HEK293 (cell line): Measurements from ENCODE around the gene LRRC15.
A peak's percentile ranks its signal among the peaks of the same experiment; 100 is the strongest.

Source experiments
- CTCF ChIA-PET: fragments of 350-600 bp; formaldehyde crosslinking; extraction: SDS; loops from one replicate; lab custom pipeline; 2021; ENCODE audit warnings: antibody characterized with exemption; lab: Yijun Ruan, JAX
- POLR2A ChIA-PET: fragments of 300-600 bp; formaldehyde crosslinking; extraction: SDS; loops from one replicate; lab custom pipeline; 2020; ENCODE audit warnings: antibody characterized with exemption, inconsistent platforms; lab: Yijun Ruan, JAX
- H3K27ac ChIP-seq: fragments of 200-500 bp; sonication (Bioruptor generic); 2 replicates; pipeline ENCODE4 v1.5.1; 2014; ENCODE audit warnings: low read depth, low read length, control low read depth, inconsistent platforms; ENCODE audit errors: extremely low read depth
- H3K36me3 ChIP-seq, 2 experiments: fragments of 200-500 bp in 1 of 2; sonication (Bioruptor generic) in 1 of 2; 1 replicate in 1 of 2; 2 replicates in 1 of 2; pipeline ENCODE4 v1.5.1; 2014 to 2017; ENCODE audit warnings: inconsistent platforms in 2 of 2, low read length in 2 of 2; ENCODE audit not compliant: control insufficient read depth in 2 of 2, insufficient read depth in 1 of 2
- H3K4me1 ChIP-seq: fragments of 200-500 bp; sonication (Bioruptor generic); 2 replicates; pipeline ENCODE4 v1.5.1; 2014; ENCODE audit warnings: mild to moderate bottlenecking, low read length, inconsistent platforms; ENCODE audit not compliant: control insufficient read depth, insufficient read depth
- H3K4me3 ChIP-seq: 2 replicates; pipeline ENCODE4 v1.5.1; 2011; ENCODE audit warnings: low read depth, mild to moderate bottlenecking, control low read depth, low read length, moderate library complexity
- H3K9me3 ChIP-seq: fragments of 200-500 bp; sonication (Bioruptor generic); 2 replicates; pipeline ENCODE4 v1.5.1; 2014; ENCODE audit warnings: low read depth, low read length, inconsistent platforms; ENCODE audit not compliant: control insufficient read depth, insufficient read depth
- GLIS1 ChIP-seq: fragments of 450-650 bp; formaldehyde crosslinking; IDR thresholded peaks from 2 replicates; pipeline ENCODE4 v1.5.1; 2016; ENCODE audit warnings: missing biosample characterization, missing genetic modification characterization
- GLIS2 ChIP-seq: fragments of 450-650 bp; formaldehyde crosslinking; IDR thresholded peaks from 2 replicates; pipeline ENCODE4 v1.5.1; 2016; ENCODE audit warnings: missing biosample characterization, missing genetic modification characterization
- KLF10 ChIP-seq: fragments of 450-650 bp; IDR thresholded peaks from 2 replicates; pipeline ENCODE4 v1.5.1; 2018; ENCODE audit warnings: missing biosample characterization, mild to moderate bottlenecking, missing genetic modification characterization
- MEIS1 ChIP-seq: sonication (generic); formaldehyde crosslinking; IDR thresholded peaks from 2 replicates; pipeline ENCODE4 v1.8.1; 2022; ENCODE audit warnings: missing genetic modification reagents, mild to moderate bottlenecking, borderline replicate concordance
- MYNN ChIP-seq: fragments of 450-650 bp; formaldehyde crosslinking; IDR thresholded peaks from 2 replicates; pipeline ENCODE4 v1.5.1; 2016; ENCODE audit warnings: missing biosample characterization, missing genetic modification characterization, borderline replicate concordance
- MZF1 ChIP-seq: fragments of 450-650 bp; formaldehyde crosslinking; IDR thresholded peaks from 2 replicates; pipeline ENCODE4 v1.5.1; 2017; ENCODE audit warnings: missing biosample characterization, missing genetic modification characterization, borderline replicate concordance
- PBX3 ChIP-seq: sonication (generic); formaldehyde crosslinking; IDR thresholded peaks from 2 replicates; pipeline ENCODE4 v1.8.1; 2022; ENCODE audit warnings: mild to moderate bottlenecking, moderate library complexity, missing genetic modification reagents
- SCRT1 ChIP-seq: fragments of 450-650 bp; formaldehyde crosslinking; IDR thresholded peaks from 2 replicates; pipeline ENCODE4 v1.5.1; 2016; ENCODE audit warnings: missing biosample characterization, missing genetic modification characterization, borderline replicate concordance
- SETDB1 ChIP-seq: IDR thresholded peaks from one replicate; pipeline ENCODE4 v1.6.1; 2017; ENCODE audit warnings: mild to moderate bottlenecking, low read length, moderate library complexity, mixed read lengths; ENCODE audit not compliant: insufficient read length
- ZBTB17 ChIP-seq: fragments of 450-650 bp; formaldehyde crosslinking; IDR thresholded peaks from 2 replicates; pipeline ENCODE4 v1.5.1; 2016; ENCODE audit warnings: missing biosample characterization, missing genetic modification characterization
- ZEB2 ChIP-seq: fragments of 450-650 bp; formaldehyde crosslinking; IDR thresholded peaks from 2 replicates; pipeline ENCODE4 v1.5.1; 2016; ENCODE audit warnings: missing biosample characterization, missing genetic modification characterization
- ZFHX2 ChIP-seq: fragments of 450-650 bp; formaldehyde crosslinking; conservative IDR thresholded peaks from 2 replicates; pipeline ENCODE4 v1.5.1; 2016; ENCODE audit warnings: missing biosample characterization, missing genetic modification characterization
- ZNF132 ChIP-seq: fragments of 450-650 bp; formaldehyde crosslinking; IDR thresholded peaks from 2 replicates; pipeline ENCODE4 v1.5.1; 2017; ENCODE audit warnings: missing biosample characterization, missing genetic modification characterization, borderline replicate concordance
- ZNF140 ChIP-seq: fragments of 450-650 bp; formaldehyde crosslinking; IDR thresholded peaks from 2 replicates; pipeline ENCODE4 v1.5.1; 2016; ENCODE audit warnings: missing biosample characterization, missing genetic modification characterization
- ZNF174 ChIP-seq: fragments of 450-650 bp; formaldehyde crosslinking; IDR thresholded peaks from 2 replicates; pipeline ENCODE4 v1.5.0; 2017; ENCODE audit warnings: missing biosample characterization, mild to moderate bottlenecking, missing genetic modification characterization
- ZNF2 ChIP-seq: fragments of 450-650 bp; formaldehyde crosslinking; IDR thresholded peaks from 2 replicates; pipeline ENCODE4 v1.5.1; 2016; ENCODE audit warnings: missing biosample characterization, missing genetic modification characterization
- ZNF223 ChIP-seq: fragments of 450-650 bp; formaldehyde crosslinking; IDR thresholded peaks from 2 replicates; pipeline ENCODE4 v1.5.1; 2016; ENCODE audit warnings: missing biosample characterization, missing genetic modification characterization
- ZNF248 ChIP-seq: fragments of 450-650 bp; formaldehyde crosslinking; IDR thresholded peaks from 2 replicates; pipeline ENCODE4 v1.5.1; 2017; ENCODE audit warnings: missing biosample characterization, missing genetic modification characterization
- ZNF274 ChIP-seq, 2 experiments: fragments of 200-500 bp in 1 of 2; fragments of 450-650 bp in 1 of 2; sonication (Bioruptor generic) in 1 of 2; formaldehyde crosslinking in 1 of 2; IDR thresholded peaks; 2 replicates each; pipeline versions ENCODE4 v1.5.1 to v1.6.1; 2014 to 2016; ENCODE audit warnings: borderline replicate concordance in 1 of 2, inconsistent platforms in 1 of 2, low read length in 1 of 2, missing biosample characterization in 1 of 2, missing genetic modification characterization in 1 of 2
- ZNF311 ChIP-seq: fragments of 450-650 bp; formaldehyde crosslinking; IDR thresholded peaks from 2 replicates; pipeline ENCODE4 v1.5.1; 2017; ENCODE audit warnings: missing biosample characterization, missing genetic modification characterization, borderline replicate concordance
- ZNF335 ChIP-seq: fragments of 450-650 bp; formaldehyde crosslinking; conservative IDR thresholded peaks from 2 replicates; pipeline ENCODE4 v1.5.1; 2016; ENCODE audit warnings: missing biosample characterization, missing genetic modification characterization
- ZNF350 ChIP-seq: fragments of 450-650 bp; formaldehyde crosslinking; IDR thresholded peaks from 2 replicates; pipeline ENCODE4 v1.5.0; 2017; ENCODE audit warnings: missing biosample characterization, mild to moderate bottlenecking, missing genetic modification characterization
- ZNF529 ChIP-seq: fragments of 450-650 bp; formaldehyde crosslinking; IDR thresholded peaks from 2 replicates; pipeline ENCODE4 v1.5.1; 2017; ENCODE audit warnings: missing genetic modification characterization, missing biosample characterization; ENCODE audit not compliant: insufficient replicate concordance
- ZNF544 ChIP-seq: fragments of 450-650 bp; formaldehyde crosslinking; IDR thresholded peaks from 2 replicates; pipeline ENCODE4 v1.5.0; 2017; ENCODE audit warnings: missing biosample characterization, missing genetic modification characterization
- ZNF555 ChIP-seq: fragments of 450-650 bp; formaldehyde crosslinking; conservative IDR thresholded peaks from 2 replicates; pipeline ENCODE4 v1.5.1; 2017; ENCODE audit warnings: missing biosample characterization, mild to moderate bottlenecking, missing genetic modification characterization, inconsistent platforms
- ZNF558 ChIP-seq: fragments of 450-650 bp; formaldehyde crosslinking; IDR thresholded peaks from 2 replicates; pipeline ENCODE4 v1.5.1; 2016; ENCODE audit warnings: missing biosample characterization, missing genetic modification characterization
- ZNF560 ChIP-seq: fragments of 450-650 bp; formaldehyde crosslinking; IDR thresholded peaks from 2 replicates; pipeline ENCODE4 v1.5.1; 2017; ENCODE audit warnings: missing biosample characterization, missing genetic modification characterization, borderline replicate concordance
- ZNF610 ChIP-seq: fragments of 450-650 bp; formaldehyde crosslinking; IDR thresholded peaks from 2 replicates; pipeline ENCODE4 v1.5.1; 2016; ENCODE audit warnings: missing biosample characterization, missing genetic modification characterization, borderline replicate concordance
- ZNF654 ChIP-seq: fragments of 450-650 bp; formaldehyde crosslinking; IDR thresholded peaks from 2 replicates; pipeline ENCODE4 v1.5.1; 2016; ENCODE audit warnings: low read depth, missing biosample characterization, missing genetic modification characterization
- ZNF707 ChIP-seq: fragments of 450-650 bp; formaldehyde crosslinking; IDR thresholded peaks from 2 replicates; pipeline ENCODE4 v1.5.1; 2016; ENCODE audit warnings: missing biosample characterization, missing genetic modification characterization
- ZNF776 ChIP-seq: fragments of 450-650 bp; formaldehyde crosslinking; IDR thresholded peaks from 2 replicates; pipeline ENCODE4 v1.5.0; 2017; ENCODE audit warnings: missing biosample characterization, missing genetic modification characterization, borderline replicate concordance
- ZXDB ChIP-seq: fragments of 450-650 bp; formaldehyde crosslinking; IDR thresholded peaks from 2 replicates; pipeline ENCODE4 v1.5.1; 2016; ENCODE audit warnings: missing biosample characterization, missing genetic modification characterization
- TF ChIP-seq, protein P1 (sequence below): fragments of 450-650 bp; formaldehyde crosslinking; IDR thresholded peaks from 2 replicates; pipeline ENCODE4 v1.5.1; 2016; ENCODE audit warnings: missing biosample characterization, missing genetic modification characterization

Gene LRRC15

GRCh38 chr3:194333212-194333980 lies 36.1 kb downstream of the LRRC15 start:
- H3K27ac ChIP-seq: no peak overlapping the region; the same call in 1 of the 2 replicates
- POLR2A ChIA-PET: no interaction called here
- CTCF ChIA-PET: interaction anchor here (0.6 to 5.1 kb wide), 18 partner anchors 10 to 1110 kb away, joined by 3 to 38 read pairs (median 4); no protein-coding TSS in a partner anchor
- H3K36me3 ChIP-seq: no peaks in the 10 kb centered on the region
- H3K4me1 ChIP-seq: no peaks in the 10 kb centered on the region
- H3K9me3 ChIP-seq: no peaks in the 10 kb centered on the region
- peak overlapping the region; percentile 27 for H3K4me3 ChIP-seq
- no peak for TF ChIP-seq ZNF610 (tag by site-specific recombination)
- TF ChIP-seq ZNF555: no peak
- peak; percentile 72 for TF ChIP-seq ZBTB17 (tag by site-specific recombination)
- TF ChIP-seq ZNF140 (tag by site-specific recombination): no peak
- TF ChIP-seq ZNF544 (tag by site-specific recombination): no peak
- TF ChIP-seq ZEB2 (tag by site-specific recombination): peak; percentile 87
- no peak for TF ChIP-seq ZNF707 (tag by site-specific recombination)
- no peak for TF ChIP-seq ZNF558
- TF ChIP-seq ZNF654 (tag by site-specific recombination): peak; percentile 90
- no peak for TF ChIP-seq ZNF248 (tag by site-specific recombination)
- TF ChIP-seq ZNF776: no peak
- TF ChIP-seq MEIS1 (CRISPR knock-in tag): no peak
- TF ChIP-seq PBX3 (CRISPR knock-in tag): no peak
- TF ChIP-seq ZNF223 (tag by site-specific recombination): no peak
- peak; percentile 97 for TF ChIP-seq GLIS2
- no peak for TF ChIP-seq KLF10 (tag by site-specific recombination)
- no peak for TF ChIP-seq ZNF311 (tag by site-specific recombination)
- TF ChIP-seq ZXDB (tag by site-specific recombination): no peak
- no peak for TF ChIP-seq ZNF560
- TF ChIP-seq, protein P1, sequence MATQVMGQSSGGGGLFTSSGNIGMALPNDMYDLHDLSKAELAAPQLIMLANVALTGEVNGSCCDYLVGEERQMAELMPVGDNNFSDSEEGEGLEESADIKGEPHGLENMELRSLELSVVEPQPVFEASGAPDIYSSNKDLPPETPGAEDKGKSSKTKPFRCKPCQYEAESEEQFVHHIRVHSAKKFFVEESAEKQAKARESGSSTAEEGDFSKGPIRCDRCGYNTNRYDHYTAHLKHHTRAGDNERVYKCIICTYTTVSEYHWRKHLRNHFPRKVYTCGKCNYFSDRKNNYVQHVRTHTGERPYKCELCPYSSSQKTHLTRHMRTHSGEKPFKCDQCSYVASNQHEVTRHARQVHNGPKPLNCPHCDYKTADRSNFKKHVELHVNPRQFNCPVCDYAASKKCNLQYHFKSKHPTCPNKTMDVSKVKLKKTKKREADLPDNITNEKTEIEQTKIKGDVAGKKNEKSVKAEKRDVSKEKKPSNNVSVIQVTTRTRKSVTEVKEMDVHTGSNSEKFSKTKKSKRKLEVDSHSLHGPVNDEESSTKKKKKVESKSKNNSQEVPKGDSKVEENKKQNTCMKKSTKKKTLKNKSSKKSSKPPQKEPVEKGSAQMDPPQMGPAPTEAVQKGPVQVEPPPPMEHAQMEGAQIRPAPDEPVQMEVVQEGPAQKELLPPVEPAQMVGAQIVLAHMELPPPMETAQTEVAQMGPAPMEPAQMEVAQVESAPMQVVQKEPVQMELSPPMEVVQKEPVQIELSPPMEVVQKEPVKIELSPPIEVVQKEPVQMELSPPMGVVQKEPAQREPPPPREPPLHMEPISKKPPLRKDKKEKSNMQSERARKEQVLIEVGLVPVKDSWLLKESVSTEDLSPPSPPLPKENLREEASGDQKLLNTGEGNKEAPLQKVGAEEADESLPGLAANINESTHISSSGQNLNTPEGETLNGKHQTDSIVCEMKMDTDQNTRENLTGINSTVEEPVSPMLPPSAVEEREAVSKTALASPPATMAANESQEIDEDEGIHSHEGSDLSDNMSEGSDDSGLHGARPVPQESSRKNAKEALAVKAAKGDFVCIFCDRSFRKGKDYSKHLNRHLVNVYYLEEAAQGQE (tag by site-specific recombination): no peak
- TF ChIP-seq ZNF350 (tag by site-specific recombination): no peak
- no peak for TF ChIP-seq MZF1 (tag by site-specific recombination)
- TF ChIP-seq MYNN (tag by site-specific recombination): no peak
- TF ChIP-seq ZNF2 (tag by site-specific recombination): no peak; the same call in 1 of the 2 replicates
- TF ChIP-seq ZNF335: peak; percentile 95
- TF ChIP-seq SETDB1: no peak
- no peak for TF ChIP-seq ZNF274 (IDR thresholded peaks at IDR 0.05; ENCODE audit: low read length)
- no peak for TF ChIP-seq ZNF274 (tag by site-specific recombination; IDR thresholded peaks at IDR 0.05; ENCODE audit: borderline replicate concordance)
- 0 out of 2 replicates have a peak, but pooled peaks have one; percentile 13 for TF ChIP-seq ZFHX2 (tag by site-specific recombination)
- TF ChIP-seq ZNF174 (tag by site-specific recombination): no peak
- peak; percentile 60; the same call in 1 of the 2 replicates for TF ChIP-seq GLIS1 (tag by site-specific recombination)
- TF ChIP-seq ZNF529: no peak
- no peak for TF ChIP-seq SCRT1
- no peak for TF ChIP-seq ZNF132 (tag by site-specific recombination)
